Prostate gland (tissue), 2 donors: ENCODE data around the gene DHX8. TPM values are rescaled to one million over a fixed set of nuclear protein-coding genes. Genes with fewer than 3 reads are reported as not detected.

Experiments
- DNase-seq: peaks from one replicate; pipeline ENCODE4 v3.0.0-alpha.2; 2019; ENCODE audit warnings: low spot score
- H3K27ac ChIP-seq, 2 donors: fragments of 200-600 bp; sonication (generic); 2 replicates each; pipeline ENCODE4 v1.5.1; 2017 to 2019
- H3K27me3 ChIP-seq: fragments of 200-600 bp; sonication (generic); replicated peaks from 2 replicates; pipeline ENCODE4 v1.5.1; 2019; ENCODE audit not compliant: insufficient read depth
- H3K36me3 ChIP-seq, 2 donors: fragments of 200-600 bp; sonication (generic); 1 replicate in 1 of 2; 2 replicates in 1 of 2; pipeline versions ENCODE4 v1.5.1 to v1.8.1; 2017 to 2019
- H3K4me1 ChIP-seq: fragments of 200-600 bp; sonication (generic); replicated peaks from 2 replicates; pipeline ENCODE4 v1.5.1; 2019
- H3K4me3 ChIP-seq, 2 donors: fragments of 200-600 bp; sonication (generic); 2 replicates each; pipeline ENCODE4 v1.5.1; 2017 to 2019
- H3K9me3 ChIP-seq: fragments of 200-600 bp; sonication (generic); 2 replicates; pipeline ENCODE4 v1.5.1; 2017
- CTCF ChIP-seq, 4 experiments: fragments of 200-600 bp in 2 of 4; fragments of 450-650 bp in 2 of 4; sonication (generic) in 2 of 4; IDR thresholded peaks; 1 replicate in 3 of 4; 2 replicates in 1 of 4; pipeline ENCODE4 v1.5.1; 2016 to 2019; ENCODE audit warnings: antibody characterized with exemption in 4 of 4, mild to moderate bottlenecking in 2 of 4, moderate library complexity in 2 of 4
- POLR2A ChIP-seq: fragments of 450-650 bp; IDR thresholded peaks from one replicate; pipeline ENCODE4 v1.6.1; 2016; ENCODE audit warnings: antibody characterized with exemption, mild to moderate bottlenecking
- POLR2AphosphoS5 ChIP-seq: sonication (generic); formaldehyde crosslinking; IDR thresholded peaks from one replicate; pipeline ENCODE4 v1.6.1; 2017; ENCODE audit warnings: antibody characterized with exemption
- WGBS: methylation state at CpG from one replicate; pipeline ENCODE4 v1.1.5; 2018; 5-methylcytosine and 5-hydroxymethylcytosine counted together
- intact Hi-C: fragments of 100-400 bp; cut with DNase I; formaldehyde crosslinking; loops from one replicate; pipeline ENCODE4 v1.14.2; 2022
- total RNA-seq, 2 donors: library from RNA; depleted of rRNA; stranded (reverse); fragments of >200 nt; gene quantifications; one replicate each; pipeline ENCODE4 v1.1.0, GENCODE V29; 2016

DHX8 gene
- total RNA-seq, 2 donors from 2014 or later = 35.7 to 52.9 TPM

GRCh38 chr17:43570518-43570928 is 86.7 kb downstream of the DHX8 start:
- whole genome bisulfite sequencing = 87% methylated on average over 3 of the region's 3 CpGs
- intact Hi-C loops = loop anchor here (10.0 kb wide), 1 partner anchor 184 kb away; the partner anchor contains the start of gene SOST

GRCh38 chr17:43572368-43572980 is 88.7 kb downstream of the DHX8 start:
- Histone ChIP-seq H3K27me3 (no peaks in the 10 kb centered on the region), H3K4me1 (no peaks in the 10 kb centered on the region), H3K27ac (no peak overlapping the region), H3K4me3 (no peak overlapping the region), H3K9me3 (no peaks in the 10 kb centered on the region), H3K36me3 (no peaks in the 10 kb centered on the region)
- no peak for TF ChIP-seq POLR2A
- no peak for TF ChIP-seq POLR2AphosphoS5
- no peak for TF ChIP-seq CTCF (IDR thresholded peaks at IDR 0.05)
- no peak for DNase-seq
- intact Hi-C loops = loop anchor here (10.0 kb wide), 1 partner anchor 182 kb away; the partner anchor contains the start of gene SOST
- WGBS = 87% methylated on average over 5 of the region's 5 CpGs

More at GRCh38 chr17:43570518-43570928, 86.7 kb downstream of the DHX8 start:
- H3K4me1 ChIP-seq = no peaks in the 10 kb centered on the region
- H3K27me3 ChIP-seq = no peaks in the 10 kb centered on the region
- no peak overlapping the region for H3K4me3 ChIP-seq
- H3K27ac ChIP-seq = no peak overlapping the region
- no peaks in the 10 kb centered on the region for H3K36me3 ChIP-seq
- no peak for DNase-seq
- no peaks in the 10 kb centered on the region for H3K9me3 ChIP-seq
- TF ChIP-seq POLR2AphosphoS5 = no peak
- no peak for TF ChIP-seq POLR2A
- no peak for TF ChIP-seq CTCF (IDR thresholded peaks at IDR 0.05)

GRCh38 chr17:43573579-43574321 is 90.0 kb downstream of the DHX8 start:
- no peak for DNase-seq
- 49% methylated on average over 7 of the region's 7 CpGs for WGBS
- intact Hi-C loops = loop anchor here (10.0 kb wide), 1 partner anchor 181 kb away; the partner anchor contains the start of gene SOST

GRCh38 chr17:43574348-43574747 is 90.6 kb downstream of the DHX8 start:
- no peaks in the 10 kb centered on the region for H3K27me3 ChIP-seq
- no peaks in the 10 kb centered on the region for H3K36me3 ChIP-seq
- H3K4me3 ChIP-seq = no peak overlapping the region
- WGBS = 91% methylated on average over 13 of the region's 13 CpGs
- DNase-seq = no peak
- H3K9me3 ChIP-seq = no peaks in the 10 kb centered on the region
- TF ChIP-seq CTCF (IDR thresholded peaks at IDR 0.05) = no peak
- TF ChIP-seq POLR2A = no peak
- TF ChIP-seq POLR2AphosphoS5 = no peak
- no peak overlapping the region for H3K27ac ChIP-seq
- no peaks in the 10 kb centered on the region for H3K4me1 ChIP-seq
- intact Hi-C loops = loop anchor here (10.0 kb wide), 1 partner anchor 180 kb away; the partner anchor contains the start of gene SOST

More at GRCh38 chr17:43573579-43574321, 90.0 kb downstream of the DHX8 start:
- TF ChIP-seq POLR2AphosphoS5 (no peak), POLR2A (no peak), CTCF (IDR thresholded peaks at IDR 0.05) (no peak)
- H3K27me3 ChIP-seq = no peaks in the 10 kb centered on the region
- no peaks in the 10 kb centered on the region for H3K36me3 ChIP-seq
- no peak overlapping the region for H3K4me3 ChIP-seq
- H3K27ac ChIP-seq = no peak overlapping the region
- no peaks in the 10 kb centered on the region for H3K4me1 ChIP-seq
- no peaks in the 10 kb centered on the region for H3K9me3 ChIP-seq
